SU-DHL-6 (cell line): ENCODE data around the gene HS2ST1.

Experiments used
- H2AFZ ChIP-seq: fragments of 200-600 bp; sonication (generic); 2 replicates; pipeline ENCODE4 v1.6.1; 2014; ENCODE audit warnings: low read depth, mild to moderate bottlenecking, moderate library complexity, mixed read lengths, antibody characterized with exemption, low read length; ENCODE audit not compliant: severe bottlenecking
- H3F3A ChIP-seq: fragments of 200-600 bp; shearing (Covaris generic); 2 replicates; pipeline ENCODE4 v1.6.0; 2016; ENCODE audit warnings: antibody characterized with exemption, mild to moderate bottlenecking; ENCODE audit not compliant: insufficient read depth
- H3K27ac ChIP-seq: fragments of 200-600 bp; sonication (generic); 2 replicates; pipeline ENCODE4 v1.5.1; 2016; ENCODE audit warnings: low read depth, mild to moderate bottlenecking, low read length, moderate library complexity, mixed read lengths
- H3K27me3 ChIP-seq: fragments of 200-600 bp; sonication (generic), shearing (Covaris generic); 2 replicates; pipeline ENCODE4 v1.6.0; 2014; ENCODE audit warnings: mild to moderate bottlenecking, low read length
- H3K36me3 ChIP-seq: fragments of 200-600 bp; sonication (generic); 2 replicates; pipeline ENCODE4 v1.6.1; 2014; ENCODE audit warnings: mild to moderate bottlenecking, low read length, mixed read lengths
- H3K4me2 ChIP-seq: fragments of 300-600, 200-600 bp; shearing (Covaris generic), sonication (generic); 2 replicates; pipeline ENCODE4 v1.6.0; 2014; ENCODE audit warnings: low read length, low read depth, mild to moderate bottlenecking; ENCODE audit not compliant: poor library complexity, severe bottlenecking
- H3K4me3 ChIP-seq: fragments of 200-600 bp; sonication (generic); 2 replicates; pipeline ENCODE4 v1.5.1; 2014; ENCODE audit warnings: antibody characterized with exemption, low read length, mild to moderate bottlenecking, mixed read lengths; ENCODE audit not compliant: insufficient read depth, poor library complexity, severe bottlenecking
- H3K79me2 ChIP-seq: fragments of 200-600 bp; sonication (generic); 2 replicates; pipeline ENCODE4 v1.6.1; 2014; ENCODE audit warnings: mild to moderate bottlenecking, low read length, moderate library complexity; ENCODE audit not compliant: insufficient read depth
- H3K9ac ChIP-seq: fragments of 200-600 bp; sonication (generic); 2 replicates; pipeline ENCODE4 v1.7.0; 2014; ENCODE audit warnings: mild to moderate bottlenecking, low read length
- H3K9me2 ChIP-seq: fragments of 200-600 bp; sonication (generic); replicated peaks from 2 replicates; pipeline ENCODE4 v1.6.1; 2014; ENCODE audit warnings: low read length; ENCODE audit not compliant: insufficient read depth
- H3K9me3 ChIP-seq: fragments of 200-600 bp; sonication (generic); 2 replicates; pipeline ENCODE4 v1.6.1; 2014; ENCODE audit warnings: low read length, mixed read lengths; ENCODE audit not compliant: insufficient read depth
- H4K20me1 ChIP-seq: fragments of 200-600 bp; sonication (generic); 2 replicates; pipeline ENCODE4 v1.6.1; 2014; ENCODE audit warnings: low read depth, mild to moderate bottlenecking, antibody characterized with exemption, low read length, moderate library complexity, mixed read lengths
- EZH2phosphoT487 ChIP-seq: fragments of 200-600 bp; sonication (generic), shearing (Covaris generic); conservative IDR thresholded peaks from 2 replicates; pipeline ENCODE4 v1.6.1; 2018; ENCODE audit warnings: mild to moderate bottlenecking, antibody characterized with exemption, low read length, moderate library complexity, mixed read lengths
- TF ChIP-seq, protein P1 (sequence below): fragments of 200-600 bp; sonication (generic); IDR thresholded peaks from one replicate; pipeline ENCODE4 v1.5.1; 2017; ENCODE audit warnings: antibody characterized with exemption, mild to moderate bottlenecking, low read length, moderate library complexity; ENCODE audit not compliant: insufficient read depth, poor library complexity, severe bottlenecking

HS2ST1 gene

DNA sequence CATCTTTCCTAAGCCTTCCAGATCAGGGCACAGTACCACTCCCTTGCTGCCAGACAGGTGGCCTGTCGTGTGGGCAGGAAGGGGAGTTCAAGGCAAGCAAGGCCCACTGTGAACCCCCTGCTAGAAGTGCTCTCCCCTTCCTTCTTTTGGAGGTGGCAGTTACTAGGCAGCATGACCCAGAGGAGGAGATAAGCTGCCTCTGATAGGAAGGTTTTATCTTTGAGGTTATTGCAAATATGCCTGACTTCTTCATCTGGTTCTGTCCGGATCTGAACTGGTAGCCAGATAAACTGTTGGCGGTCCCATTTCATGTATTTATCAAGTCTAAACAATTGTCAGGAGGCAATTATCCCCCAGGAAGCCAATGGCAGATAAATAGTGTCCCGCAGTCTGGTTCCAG lies 216.0 kb downstream of the HS2ST1 start:
- H3F3A ChIP-seq, result no peaks in the 10 kb centered on the region
- H3K9ac ChIP-seq, result no peak overlapping the region
- no peak overlapping the region for H2AFZ ChIP-seq
- no peaks in the 10 kb centered on the region for H3K79me2 ChIP-seq
- no peak overlapping the region for H3K4me3 ChIP-seq
- H3K4me2 ChIP-seq, result no peak overlapping the region
- TF ChIP-seq, protein P1, sequence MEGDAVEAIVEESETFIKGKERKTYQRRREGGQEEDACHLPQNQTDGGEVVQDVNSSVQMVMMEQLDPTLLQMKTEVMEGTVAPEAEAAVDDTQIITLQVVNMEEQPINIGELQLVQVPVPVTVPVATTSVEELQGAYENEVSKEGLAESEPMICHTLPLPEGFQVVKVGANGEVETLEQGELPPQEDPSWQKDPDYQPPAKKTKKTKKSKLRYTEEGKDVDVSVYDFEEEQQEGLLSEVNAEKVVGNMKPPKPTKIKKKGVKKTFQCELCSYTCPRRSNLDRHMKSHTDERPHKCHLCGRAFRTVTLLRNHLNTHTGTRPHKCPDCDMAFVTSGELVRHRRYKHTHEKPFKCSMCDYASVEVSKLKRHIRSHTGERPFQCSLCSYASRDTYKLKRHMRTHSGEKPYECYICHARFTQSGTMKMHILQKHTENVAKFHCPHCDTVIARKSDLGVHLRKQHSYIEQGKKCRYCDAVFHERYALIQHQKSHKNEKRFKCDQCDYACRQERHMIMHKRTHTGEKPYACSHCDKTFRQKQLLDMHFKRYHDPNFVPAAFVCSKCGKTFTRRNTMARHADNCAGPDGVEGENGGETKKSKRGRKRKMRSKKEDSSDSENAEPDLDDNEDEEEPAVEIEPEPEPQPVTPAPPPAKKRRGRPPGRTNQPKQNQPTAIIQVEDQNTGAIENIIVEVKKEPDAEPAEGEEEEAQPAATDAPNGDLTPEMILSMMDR, result no peak
- no peak for TF ChIP-seq EZH2phosphoT487
- H3K9me2 ChIP-seq, result no peaks in the 10 kb centered on the region
- H3K27me3 ChIP-seq, result no peaks in the 10 kb centered on the region
- H3K9me3 ChIP-seq, result no peaks in the 10 kb centered on the region
- H3K36me3 ChIP-seq, result no peaks in the 10 kb centered on the region
- no peaks in the 10 kb centered on the region for H4K20me1 ChIP-seq
- no peak overlapping the region for H3K27ac ChIP-seq

DNA sequence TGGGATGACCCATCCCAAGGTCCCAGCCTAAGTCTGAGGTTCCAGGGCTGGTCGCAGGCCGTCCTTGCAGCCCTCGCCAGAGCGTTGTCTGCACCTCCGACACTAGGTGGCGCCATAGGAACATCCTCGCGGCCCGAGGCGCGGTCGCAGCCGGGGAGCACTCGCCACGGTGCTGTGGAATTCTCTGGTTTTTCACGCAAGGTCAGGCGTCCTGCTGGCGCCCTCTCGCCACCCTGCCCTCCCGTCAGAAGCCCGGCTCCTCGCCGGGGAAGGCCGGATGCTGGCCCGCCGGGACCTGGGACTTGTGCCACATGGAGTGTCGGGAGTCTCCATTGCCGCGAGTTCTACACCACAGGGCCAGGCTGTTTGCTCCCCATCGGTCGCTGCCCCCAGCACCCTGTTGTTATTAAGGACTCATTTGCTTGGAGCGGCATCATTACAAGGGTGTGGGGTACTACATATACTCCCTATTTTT lies 217.4 kb downstream of the HS2ST1 start:
- H3K9ac ChIP-seq, result peak overlapping the region; percentile 33; the same call in 1 of the 2 replicates
- H3K27ac ChIP-seq, result no peak overlapping the region
- peak overlapping the region; percentile 78 for H2AFZ ChIP-seq

DNA sequence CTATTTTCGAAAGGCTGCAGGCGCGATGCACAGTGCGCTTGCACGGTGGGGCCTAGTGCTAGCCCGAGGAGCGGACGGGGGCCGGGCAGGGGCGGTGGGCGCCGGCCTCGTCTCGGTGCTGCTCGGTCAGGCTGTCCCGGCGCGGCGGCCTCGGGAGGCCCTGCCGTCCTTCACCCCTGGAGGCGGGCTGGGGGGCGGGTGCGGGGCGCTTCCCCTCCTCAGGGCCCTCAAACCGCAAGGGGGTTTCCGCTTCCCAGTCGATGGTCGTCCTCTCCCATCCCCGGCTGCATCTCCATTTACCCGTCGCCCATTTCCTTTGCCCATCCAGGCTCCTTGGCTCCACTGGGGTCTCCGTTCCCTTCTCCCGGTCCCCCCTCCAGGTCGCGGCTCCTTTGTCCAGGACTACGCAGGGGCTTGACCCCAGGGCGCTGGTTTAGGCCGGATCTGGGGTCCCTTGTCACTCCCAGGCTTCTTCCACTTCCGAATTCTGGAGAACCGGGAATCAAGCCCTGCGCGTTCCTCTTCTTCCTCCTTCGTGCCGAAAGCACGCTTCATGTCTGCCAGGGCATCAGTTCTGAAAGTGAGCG lies 217.9 kb downstream of the HS2ST1 start:
- Histone ChIP-seq H3K4me2 (peak overlapping the region; percentile 61), H3K79me2 (no peaks in the 10 kb centered on the region), H2AFZ (peak overlapping the region; percentile 78), H3K9me2 (no peaks in the 10 kb centered on the region), H3K9me3 (no peaks in the 10 kb centered on the region), H3F3A (no peaks in the 10 kb centered on the region), H3K27ac (no peak overlapping the region), H3K9ac (peak overlapping the region; percentile 33; the same call in 1 of the 2 replicates), H3K36me3 (no peaks in the 10 kb centered on the region), H3K4me3 (no peak overlapping the region), H3K27me3 (no peaks in the 10 kb centered on the region), H4K20me1 (no peaks in the 10 kb centered on the region)
- no peak for TF ChIP-seq EZH2phosphoT487
- TF ChIP-seq, protein P1, result no peak

More for the DNA sequence above, 217.4 kb downstream of the HS2ST1 start:
- Histone ChIP-seq H3K9me3 (no peaks in the 10 kb centered on the region), H3K27me3 (no peaks in the 10 kb centered on the region), H3K4me3 (peak overlapping the region; percentile 40), H3K79me2 (no peaks in the 10 kb centered on the region), H3F3A (no peaks in the 10 kb centered on the region), H3K4me2 (peak overlapping the region; percentile 61), H4K20me1 (no peaks in the 10 kb centered on the region), H3K9me2 (no peaks in the 10 kb centered on the region), H3K36me3 (no peaks in the 10 kb centered on the region)
- TF ChIP-seq, protein P1, result peak; percentile 53
- TF ChIP-seq EZH2phosphoT487, result no peak
